GM08714 (cell line): Measurements from ENCODE around the gene NPY.

Experiments
- H3K4me3 ChIP-seq: fragments of 200-500 bp; sonication (Bioruptor generic); 2 replicates; pipeline ENCODE4 v1.5.1; 2014; ENCODE audit warnings: mild to moderate bottlenecking, low read length, inconsistent platforms
- ZNF274 ChIP-seq: IDR thresholded peaks from 2 replicates; pipeline ENCODE4 v1.6.1; 2012; ENCODE audit warnings: mild to moderate bottlenecking, low read depth, low read length

NPY gene

DNA sequence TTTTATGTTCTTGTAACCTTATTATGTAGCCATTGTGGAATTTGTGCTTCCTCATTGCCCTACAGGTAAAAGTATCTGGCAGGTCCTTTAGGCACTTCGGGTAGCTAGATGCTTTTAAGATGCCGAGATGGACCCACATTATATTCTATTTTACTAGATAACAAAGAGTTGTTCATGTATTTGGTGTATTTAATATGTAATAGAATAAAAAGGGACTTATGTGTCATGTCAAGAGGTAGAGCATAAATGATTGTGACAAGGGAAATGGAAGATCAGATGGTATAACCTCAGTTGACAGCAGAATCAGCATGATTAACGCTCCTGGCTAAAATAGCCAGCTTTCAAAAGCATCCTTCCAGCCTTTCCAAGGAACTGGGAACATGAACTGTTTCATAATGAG is 50.6 kb downstream of the NPY start:
- no peak overlapping the region for H3K4me3 ChIP-seq
- no peak for TF ChIP-seq ZNF274

- no peak for TF ChIP-seq ZNF274
Observed at GRCh38 chr7:24336461-24336860, 52.5 kb downstream of the NPY start.

DNA sequence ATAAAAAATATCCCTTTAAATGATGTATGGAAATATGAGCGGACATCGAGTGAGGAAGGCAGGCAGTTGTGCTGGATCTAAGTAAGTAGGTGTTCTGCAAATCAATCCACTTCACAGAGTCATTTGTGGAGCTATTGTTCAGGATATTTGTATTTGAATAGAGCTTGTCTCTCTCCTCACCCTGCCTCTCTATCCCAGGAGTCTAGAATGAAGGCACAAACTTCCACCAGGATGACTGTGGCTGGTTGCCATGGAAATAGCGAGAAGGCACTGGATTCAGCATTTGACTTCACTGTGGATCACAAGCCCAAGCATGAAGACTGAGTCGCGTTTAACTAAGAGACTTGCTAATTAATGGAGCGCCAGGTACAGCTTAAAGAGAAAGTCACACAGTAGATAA is 53.2 kb downstream of the NPY start:
- no peak overlapping the region for H3K4me3 ChIP-seq

More at GRCh38 chr7:24336461-24336860, 52.5 kb downstream of the NPY start:
- H3K4me3 ChIP-seq: no peak overlapping the region

GRCh38 chr7:24339575-24339974 is 55.6 kb downstream of the NPY start:
- no peak overlapping the region for H3K4me3 ChIP-seq
- TF ChIP-seq ZNF274: no peak

More for the DNA sequence above, 53.2 kb downstream of the NPY start:
- no peak for TF ChIP-seq ZNF274

DNA sequence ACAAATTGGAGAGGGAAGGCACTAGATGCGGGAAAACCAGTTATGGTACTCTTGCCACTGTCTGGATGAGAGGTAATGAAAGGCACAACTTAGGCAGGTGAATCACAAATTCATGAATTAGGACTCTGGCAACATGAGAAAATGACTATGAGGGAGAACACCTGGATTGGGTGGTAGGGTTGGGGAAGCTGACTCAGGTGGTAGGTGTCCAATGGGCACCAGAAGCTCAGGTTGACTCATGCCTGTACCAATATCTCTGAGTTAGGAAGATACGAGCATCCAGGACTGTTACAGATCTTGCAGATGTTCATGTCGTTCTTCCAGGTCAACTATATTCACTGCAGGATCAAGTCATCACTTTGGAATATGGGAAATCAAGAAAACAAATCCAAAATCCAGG is 56.7 kb downstream of the NPY start:
- TF ChIP-seq ZNF274: no peak
- H3K4me3 ChIP-seq: no peak overlapping the region
